Stimulated activated naive CD8-positive, alpha-beta T cell treated with anti-CD3 and anti-CD28 coated beads, Interleukin-15, amount 100 ng/mL, for 72 hours (primary cell): ENCODE measurements around the gene ZNF230.

Source experiments
- ATAC-seq: fragments of 150-1000 bp; cut with Tn5 transposase; 2 replicates; pipeline ENCODE4 v1.10.0; 2021; ENCODE audit warnings: mild to moderate bottlenecking, moderate library complexity
- DNase-seq, 2 donors: peaks; one replicate each; pipeline ENCODE4 v3.0.0; 2021 to 2022
- H3K27ac Mint-ChIP-seq, 2 donors: one replicate each; pipeline ENCODE4 v1.8.0; 2022; ENCODE audit warnings: mild to moderate bottlenecking in 2 of 2, mixed read lengths in 2 of 2, moderate library complexity in 2 of 2
- H3K27me3 Mint-ChIP-seq: one replicate; pipeline ENCODE4 v1.8.0; 2022; ENCODE audit warnings: mixed read lengths
- H3K4me1 Mint-ChIP-seq: one replicate; pipeline ENCODE4 v1.8.0; 2022; ENCODE audit warnings: mild to moderate bottlenecking, mixed read lengths
- H3K4me3 Mint-ChIP-seq, 2 donors: one replicate each; pipeline ENCODE4 v1.8.0; 2022; ENCODE audit warnings: mild to moderate bottlenecking in 2 of 2, mixed read lengths in 2 of 2, moderate library complexity in 1 of 2
- H3K9me3 Mint-ChIP-seq, 2 donors: one replicate each; pipeline ENCODE4 v1.8.0; 2022; ENCODE audit warnings: mixed read lengths in 2 of 2

The ZNF230 gene

DNA sequence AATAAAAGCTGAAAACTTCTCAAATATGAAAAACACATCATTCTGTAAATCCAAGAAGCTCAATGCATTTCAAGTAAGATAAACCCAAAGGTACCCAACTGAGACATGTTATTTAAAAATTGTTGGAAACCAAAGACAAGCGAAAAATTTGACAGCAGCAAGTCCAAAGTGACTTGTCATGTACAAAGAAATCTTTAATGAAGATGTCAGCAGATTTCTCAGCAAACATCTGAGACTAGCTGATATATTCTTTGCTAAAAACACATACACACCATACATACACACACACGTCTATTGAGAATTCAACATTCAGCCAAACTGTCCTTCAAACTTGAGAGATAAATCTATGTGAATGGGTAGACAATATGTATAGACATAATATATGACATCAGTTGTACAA lies 16.7 kb downstream of the ZNF230 start:
- H3K4me3 Mint-ChIP-seq, result no peak overlapping the region
- ATAC-seq (no peak), DNase-seq (no peak)
- H3K4me1 Mint-ChIP-seq, result peaks cover under 1% of the 10 kb centered on the region
- no peaks in the 10 kb centered on the region for H3K27me3 Mint-ChIP-seq
- peaks cover 44 to 70% of the 10 kb centered on the region in 2 donors for H3K9me3 Mint-ChIP-seq
- H3K27ac Mint-ChIP-seq, result no peak overlapping the region

DNA sequence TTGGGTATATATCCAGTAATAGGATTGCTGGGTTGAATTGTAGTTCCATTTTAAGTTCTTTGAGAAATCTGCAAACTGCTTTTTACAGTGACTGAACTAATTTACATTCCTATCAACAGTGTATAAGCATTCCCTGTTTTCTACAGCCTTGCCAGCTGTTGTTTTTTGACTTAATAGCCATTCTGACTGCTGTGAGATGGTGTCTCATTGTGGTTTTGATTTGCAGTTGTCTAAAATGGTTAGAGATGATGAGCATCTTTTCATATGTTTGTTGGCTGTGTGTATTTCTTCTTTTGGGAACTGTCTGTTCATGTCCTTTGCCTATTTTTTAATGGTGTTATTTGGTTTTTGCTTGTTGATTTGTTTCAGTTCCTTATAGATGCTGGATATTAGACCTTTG lies 18.5 kb downstream of the ZNF230 start:
- no peak for ATAC-seq
- no peaks in the 10 kb centered on the region for H3K27me3 Mint-ChIP-seq
- H3K9me3 Mint-ChIP-seq, result peaks cover 36 to 67% of the 10 kb centered on the region in 2 donors
- DNase-seq, result no peak
- no peak overlapping the region for H3K27ac Mint-ChIP-seq
- H3K4me3 Mint-ChIP-seq, result no peak overlapping the region
- peaks cover 17% of the 10 kb centered on the region for H3K4me1 Mint-ChIP-seq

GRCh38 chr19:44024900-44025216 lies 22.1 kb downstream of the ZNF230 start:
- peaks cover 19% of the 10 kb centered on the region for H3K4me1 Mint-ChIP-seq
- no peak for ATAC-seq
- peaks cover 29 to 51% of the 10 kb centered on the region in 2 donors for H3K9me3 Mint-ChIP-seq
- peak overlapping the region; percentile 97 to 99 for H3K4me3 Mint-ChIP-seq
- DNase-seq, result no peak
- no peaks in the 10 kb centered on the region for H3K27me3 Mint-ChIP-seq
- peak overlapping the region; percentile 97 for H3K27ac Mint-ChIP-seq

DNA sequence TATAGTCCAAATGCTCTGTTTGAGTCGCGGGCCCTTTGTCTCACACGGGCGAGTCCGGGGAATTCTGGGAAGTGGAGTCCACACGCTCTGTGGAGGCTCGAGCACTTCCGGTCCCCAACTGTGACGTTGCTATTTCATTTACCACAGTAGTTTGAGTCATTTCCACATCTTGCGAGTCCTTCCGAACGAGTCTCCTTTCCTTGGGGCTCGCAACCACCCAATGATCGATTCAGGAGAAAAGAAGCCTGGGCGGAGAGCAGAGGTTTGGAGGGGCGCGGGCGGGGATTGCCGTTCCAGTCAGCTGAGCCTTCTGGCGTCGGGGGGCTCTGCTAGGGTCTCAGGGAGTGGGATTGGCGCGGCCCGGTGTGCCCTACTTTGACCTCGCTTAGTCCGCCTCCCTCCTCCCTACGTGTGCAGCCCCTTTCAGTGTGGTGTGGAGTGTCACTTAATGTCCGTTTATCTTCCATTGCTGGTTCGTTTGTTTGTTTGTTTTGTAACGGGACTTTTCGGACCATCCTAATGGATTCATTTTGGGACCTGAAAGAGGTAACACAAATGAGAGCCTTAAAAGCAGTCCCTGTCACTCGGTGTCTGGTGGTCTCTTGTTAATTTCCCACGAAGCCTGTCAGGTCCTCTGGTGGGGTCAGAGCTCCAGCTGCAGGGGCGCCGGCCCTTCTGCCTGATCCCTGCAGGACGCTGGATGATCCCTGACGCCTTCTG lies 22.6 kb downstream of the ZNF230 start, which contains the start of gene ZNF222:
Gene ZNF222 (plus strand): TSS at position 163 of the 720 bp plus-strand sequence. CDS start 58 bp downstream, at position 221.
- peak; percentile 100 for ATAC-seq
- peak; percentile 69 to 80 for DNase-seq
- H3K4me3 Mint-ChIP-seq, result peak within 1 kb of the TSS; percentile 97 to 99
- peaks cover 26 to 47% of the 10 kb centered on the region in 2 donors for H3K9me3 Mint-ChIP-seq
- no peaks in the 10 kb centered on the region for H3K27me3 Mint-ChIP-seq
- peaks cover 19% of the 10 kb centered on the region for H3K4me1 Mint-ChIP-seq
- H3K27ac Mint-ChIP-seq, result peak within 1 kb of the TSS; percentile 97

DNA sequence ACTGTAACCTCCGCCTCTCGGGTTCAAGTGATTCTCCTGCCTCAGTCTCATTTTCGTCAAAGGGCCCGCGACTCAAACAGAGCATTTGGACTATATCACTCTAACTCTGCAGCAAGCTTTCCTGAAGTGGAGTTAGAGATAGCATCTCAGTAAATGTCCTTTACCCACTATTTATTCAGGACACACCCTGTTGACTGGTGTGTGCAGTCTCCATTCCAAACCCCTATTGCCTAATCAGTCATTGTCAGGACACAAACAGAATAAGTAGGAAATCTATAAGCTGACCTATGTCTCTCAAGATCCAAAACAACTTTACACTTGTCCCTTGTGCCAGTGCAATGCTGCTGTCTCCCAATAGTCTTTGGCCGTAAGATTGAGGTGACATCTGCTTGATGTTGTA lies 23.9 kb downstream of the ZNF230 start:
- H3K27me3 Mint-ChIP-seq, result no peaks in the 10 kb centered on the region
- H3K9me3 Mint-ChIP-seq, result peaks cover 26 to 49% of the 10 kb centered on the region in 2 donors
- H3K4me1 Mint-ChIP-seq, result peaks cover 19% of the 10 kb centered on the region
- H3K27ac Mint-ChIP-seq, result no peak overlapping the region
- peak overlapping the region in 1 of 2 donors; percentile 23 for H3K4me3 Mint-ChIP-seq
- no peak for DNase-seq
- ATAC-seq, result no peak

- Mint-ChIP-seq H3K27ac (no peak overlapping the region), H3K9me3 (peaks cover 57 to 74% of the 10 kb centered on the region in 2 donors), H3K4me1 (no peaks in the 10 kb centered on the region), H3K27me3 (no peaks in the 10 kb centered on the region), H3K4me3 (no peak overlapping the region)
- ATAC-seq (no peak), DNase-seq (no peak)
Observed at GRCh38 chr19:44032001-44032610, 29.3 kb downstream of the ZNF230 start.

GRCh38 chr19:44042147-44042546 lies 39.4 kb downstream of the ZNF230 start:
- Mint-ChIP-seq H3K27ac (no peak overlapping the region), H3K27me3 (no peaks in the 10 kb centered on the region), H3K4me1 (no peaks in the 10 kb centered on the region), H3K9me3 (peaks cover 32 to 36% of the 10 kb centered on the region in 2 donors), H3K4me3 (no peak overlapping the region)
- DNase-seq (no peak), ATAC-seq (no peak)

GRCh38 chr19:44050740-44051649 lies 48.2 kb downstream of the ZNF230 start:
- Mint-ChIP-seq H3K27me3 (no peaks in the 10 kb centered on the region), H3K9me3 (peaks cover 22 to 56% of the 10 kb centered on the region in 2 donors), H3K4me1 (peaks cover 18% of the 10 kb centered on the region), H3K4me3 (peak overlapping the region; percentile 87 to 93), H3K27ac (peak overlapping the region; percentile 86 to 94)
- ATAC-seq (peak; percentile 85), DNase-seq (peak; percentile 20 to 27)

DNA sequence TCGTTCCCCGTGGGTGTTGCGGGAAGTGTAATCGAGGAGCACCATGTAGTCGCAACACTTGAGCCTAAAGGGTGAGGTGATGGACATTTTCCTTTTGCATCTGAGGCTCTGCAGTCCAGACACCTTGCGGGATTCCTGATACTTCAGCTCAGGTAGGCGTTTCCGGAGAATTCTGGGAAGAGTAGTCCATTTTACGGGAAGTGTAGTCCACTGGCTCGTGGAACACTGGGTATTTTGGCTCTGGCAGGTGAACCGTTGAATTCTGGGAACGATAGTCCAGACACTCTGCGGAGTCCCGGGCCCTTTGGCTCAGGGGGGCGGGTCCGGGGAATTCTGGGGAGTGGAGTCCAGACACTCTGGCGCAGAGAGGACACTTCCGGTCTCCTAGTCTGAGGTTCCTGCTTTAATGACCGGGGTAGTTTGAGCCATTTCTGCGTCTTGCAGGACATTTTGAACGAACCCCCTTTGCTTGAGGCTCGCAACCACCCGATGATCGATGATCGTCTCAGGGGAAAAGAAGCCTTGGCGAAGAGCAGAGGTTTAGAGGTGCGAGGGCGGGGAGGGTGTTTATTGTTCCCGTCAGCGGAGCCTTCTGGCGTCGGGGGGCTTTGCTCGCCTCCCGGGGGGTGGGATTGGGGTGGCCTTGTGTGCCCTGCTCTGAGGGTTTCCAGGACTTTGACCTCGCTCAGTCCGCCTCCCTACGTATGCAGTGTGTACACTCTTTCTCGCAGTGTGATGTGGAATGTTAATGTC lies 49.1 kb downstream of the ZNF230 start, which contains the start of gene ZNF223:
Gene ZNF223 (plus strand): TSS at position 387 of the 753 bp plus-strand sequence. CDS start 3,141 bp downstream, outside the sequence.
- Mint-ChIP-seq H3K27me3 (no peaks in the 10 kb centered on the region), H3K9me3 (peaks cover 21 to 56% of the 10 kb centered on the region in 2 donors), H3K4me3 (peak within 1 kb of the TSS; percentile 87 to 93), H3K4me1 (peaks cover 18% of the 10 kb centered on the region), H3K27ac (peak within 1 kb of the TSS; percentile 86 to 94)
- ATAC-seq (peak; percentile 66), DNase-seq (peak; percentile 15 to 26)

GRCh38 chr19:44055870-44056269 lies 53.1 kb downstream of the ZNF230 start:
- no peak for DNase-seq
- Mint-ChIP-seq H3K27me3 (no peaks in the 10 kb centered on the region), H3K9me3 (peaks cover 28 to 61% of the 10 kb centered on the region in 2 donors), H3K4me1 (peaks cover 14% of the 10 kb centered on the region), H3K27ac (no peak overlapping the region), H3K4me3 (no peak overlapping the region)
- no peak for ATAC-seq

DNA sequence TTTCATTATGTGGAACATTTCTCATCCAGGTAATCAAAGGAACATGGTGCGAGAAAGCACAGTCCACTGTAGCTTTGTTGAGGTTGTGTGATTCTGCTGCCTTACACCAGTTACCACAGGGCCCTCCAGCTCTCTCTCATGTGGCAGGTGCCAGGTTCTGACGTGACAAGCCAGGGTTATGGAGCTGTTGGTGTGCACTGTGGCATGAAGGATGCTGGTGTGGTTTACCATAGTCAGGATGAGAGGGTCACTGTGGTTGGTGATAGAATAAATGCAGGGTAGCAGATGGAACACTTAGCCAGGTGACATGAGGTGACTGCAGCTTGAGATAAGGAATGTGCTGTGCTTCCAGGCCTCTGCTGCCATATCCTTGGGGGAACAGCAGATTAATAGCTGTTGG lies 56.5 kb downstream of the ZNF230 start:
- no peak for ATAC-seq
- H3K27me3 Mint-ChIP-seq, result no peaks in the 10 kb centered on the region

GRCh38 chr19:44061038-44061437 lies 58.3 kb downstream of the ZNF230 start:
- Mint-ChIP-seq H3K27ac (no peak overlapping the region), H3K4me1 (no peaks in the 10 kb centered on the region), H3K27me3 (no peaks in the 10 kb centered on the region), H3K9me3 (peaks cover 53% of the 10 kb centered on the region in 2 donors), H3K4me3 (no peak overlapping the region)
- no peak for ATAC-seq
- no peak for DNase-seq

More for the DNA sequence above, 56.5 kb downstream of the ZNF230 start:
- no peak overlapping the region for H3K4me3 Mint-ChIP-seq
- H3K9me3 Mint-ChIP-seq, result peaks cover 45 to 60% of the 10 kb centered on the region in 2 donors
- DNase-seq, result no peak
- no peak overlapping the region for H3K27ac Mint-ChIP-seq
- H3K4me1 Mint-ChIP-seq, result no peaks in the 10 kb centered on the region
